PC-3 (cell line): ENCODE measurements around the gene CYBA. TPM values are rescaled to one million over a fixed set of nuclear protein-coding genes. Genes with fewer than 3 reads are reported as not detected.

Experiments
- ATAC-seq: fragments of 200-7000 bp; cut with Tn5 transposase; 2 replicates; pipeline ENCODE4 v1.9.1; 2020; ENCODE audit warnings: mild to moderate bottlenecking, moderate library complexity
- BruUV-seq: library from RNA; stranded (reverse); fragments of 400-500 nt; replicated peaks from 2 replicates; lab custom pipeline; 2021; lab: Mats Ljungman, UMichigan
- CTCF ChIA-PET: fragments of 300-600 bp; sonication (Branson Sonifier 250); formaldehyde crosslinking; loops from one replicate; lab custom pipeline; 2022; ENCODE audit warnings: antibody characterized with exemption; lab: Charles Lee
- POLR2A ChIA-PET: fragments of 300-600 bp; sonication (Branson Sonifier 250); formaldehyde crosslinking; loops from one replicate; lab custom pipeline; 2022; ENCODE audit warnings: antibody characterized with exemption; ENCODE audit not compliant: unreplicated experiment; lab: Charles Lee
- DNase-seq: peaks from one replicate; pipeline ENCODE4 v3.0.0-alpha.2; 2015
- H2AFZ ChIP-seq: fragments of 300-600 bp; sonication (generic); 2 replicates; pipeline ENCODE4 v1.6.0; 2016; ENCODE audit warnings: antibody characterized with exemption, low read length
- H3F3A ChIP-seq: fragments of 300-600 bp; sonication (generic); one replicate; pipeline ENCODE4 v1.6.0; 2017; ENCODE audit warnings: antibody characterized with exemption, low read length, control low read depth, mild to moderate bottlenecking; ENCODE audit not compliant: unreplicated experiment
- H3K27ac ChIP-seq: fragments of 300-600 bp; sonication (generic); 2 replicates; pipeline ENCODE4 v1.5.1; 2016; ENCODE audit warnings: mild to moderate bottlenecking, low read length
- H3K27me3 ChIP-seq: fragments of 300-600 bp; sonication (generic); 2 replicates; pipeline ENCODE4 v1.6.1; 2016; ENCODE audit warnings: low read length, mixed read lengths
- H3K36me3 ChIP-seq: fragments of 300-600 bp; sonication (generic); 2 replicates; pipeline ENCODE4 v1.6.1; 2016; ENCODE audit warnings: low read depth, mixed run types, low read length, mixed read lengths
- H3K4me1 ChIP-seq: fragments of 300-600 bp; sonication (generic); 2 replicates; pipeline ENCODE4 v1.5.1; 2016; ENCODE audit warnings: low read length; ENCODE audit not compliant: insufficient read depth
- H3K4me2 ChIP-seq: fragments of 300-600 bp; sonication (generic); 2 replicates; pipeline ENCODE4 v1.6.0; 2016; ENCODE audit warnings: low read length
- H3K4me3 ChIP-seq: fragments of 300-600 bp; sonication (generic); 2 replicates; pipeline ENCODE4 v1.5.1; 2016; ENCODE audit warnings: mild to moderate bottlenecking, low read length, mixed read lengths
- H3K79me2 ChIP-seq: fragments of 300-600 bp; sonication (generic); 2 replicates; pipeline ENCODE4 v1.6.1; 2017; ENCODE audit warnings: low read length, mixed read lengths
- H3K9ac ChIP-seq: fragments of 300-600 bp; sonication (generic); 2 replicates; pipeline ENCODE4 v1.6.0; 2016; ENCODE audit warnings: mild to moderate bottlenecking, low read length
- H3K9me2 ChIP-seq: fragments of 300-600 bp; sonication (generic); replicated peaks from 2 replicates; pipeline ENCODE4 v1.6.1; 2016; ENCODE audit warnings: mixed run types, low read length, mixed read lengths
- H3K9me3 ChIP-seq: fragments of 300-600 bp; sonication (generic); 2 replicates; pipeline ENCODE4 v1.6.1; 2016; ENCODE audit warnings: low read length, mixed read lengths
- H4K20me1 ChIP-seq: fragments of 300-600 bp; sonication (generic); 2 replicates; pipeline ENCODE4 v1.6.1; 2016; ENCODE audit warnings: low read length, mixed read lengths
- EZH2 ChIP-seq: fragments of 300-600 bp; sonication (generic); IDR thresholded peaks from one replicate; pipeline ENCODE4 v1.6.1; 2017; ENCODE audit warnings: antibody characterized with exemption, mild to moderate bottlenecking, low read length; ENCODE audit not compliant: unreplicated experiment
- EZH2phosphoT487 ChIP-seq: fragments of 300-600 bp; sonication (generic); IDR thresholded peaks from 2 replicates; pipeline ENCODE4 v1.6.1; 2018; ENCODE audit warnings: mild to moderate bottlenecking, antibody characterized with exemption, low read length, borderline replicate concordance
- intact Hi-C: fragments of 100-400 bp; cut with micrococcal nuclease; formaldehyde crosslinking; loops from 2 replicates; pipeline ENCODE4 v1.9.0; 2023
- total RNA-seq: library from RNA; depleted of rRNA; stranded (reverse); fragments of >200 nt; gene quantifications from 2 replicates; pipeline ENCODE4 v1.2.3, GENCODE V29; 2014
- TF ChIP-seq, protein P1 (sequence below): fragments of 300-600 bp; sonication (generic); conservative IDR thresholded peaks from 2 replicates; pipeline ENCODE4 v1.5.1; 2017; ENCODE audit warnings: antibody characterized with exemption, low read depth, mild to moderate bottlenecking, low read length

The CYBA gene
- total RNA-seq, 1 experiment from 2014 or later, result not detected

- Histone ChIP-seq H3K79me2 (peaks cover 18% of the 10 kb centered on the region), H3K4me2 (peak overlapping the region; percentile 28)
- CTCF ChIA-PET, result no interaction called here
These were observed 10.6 kb upstream of the CYBA start for GRCh38 chr16:88661468-88661867.

GRCh38 chr16:88659160-88659559 lies 8.3 kb upstream of the CYBA start:
- Histone ChIP-seq H3K79me2 (peaks cover 18% of the 10 kb centered on the region), H3K4me1 (no peaks in the 10 kb centered on the region; the same call in 1 of the 2 replicates), H3K4me2 (no peak overlapping the region), H3K9me2 (no peaks in the 10 kb centered on the region), H3K9me3 (no peaks in the 10 kb centered on the region), H3K9ac (no peak overlapping the region), H3K27ac (no peak overlapping the region), H3K4me3 (no peak overlapping the region), H3K36me3 (no peaks in the 10 kb centered on the region), H3F3A (no peaks in the 10 kb centered on the region), H3K27me3 (no peaks in the 10 kb centered on the region), H2AFZ (no peak overlapping the region), H4K20me1 (0 out of 2 replicates have a peak, but pooled peaks cover 3% of the 10 kb centered on the region)
- BruUV-seq, result no TSS peak
- ATAC-seq, result no peak
- intact Hi-C loops, result no loop called here
- ChIA-PET POLR2A (no interaction called here), CTCF (no interaction called here)
- no peak for DNase-seq
- TF ChIP-seq, protein P1, sequence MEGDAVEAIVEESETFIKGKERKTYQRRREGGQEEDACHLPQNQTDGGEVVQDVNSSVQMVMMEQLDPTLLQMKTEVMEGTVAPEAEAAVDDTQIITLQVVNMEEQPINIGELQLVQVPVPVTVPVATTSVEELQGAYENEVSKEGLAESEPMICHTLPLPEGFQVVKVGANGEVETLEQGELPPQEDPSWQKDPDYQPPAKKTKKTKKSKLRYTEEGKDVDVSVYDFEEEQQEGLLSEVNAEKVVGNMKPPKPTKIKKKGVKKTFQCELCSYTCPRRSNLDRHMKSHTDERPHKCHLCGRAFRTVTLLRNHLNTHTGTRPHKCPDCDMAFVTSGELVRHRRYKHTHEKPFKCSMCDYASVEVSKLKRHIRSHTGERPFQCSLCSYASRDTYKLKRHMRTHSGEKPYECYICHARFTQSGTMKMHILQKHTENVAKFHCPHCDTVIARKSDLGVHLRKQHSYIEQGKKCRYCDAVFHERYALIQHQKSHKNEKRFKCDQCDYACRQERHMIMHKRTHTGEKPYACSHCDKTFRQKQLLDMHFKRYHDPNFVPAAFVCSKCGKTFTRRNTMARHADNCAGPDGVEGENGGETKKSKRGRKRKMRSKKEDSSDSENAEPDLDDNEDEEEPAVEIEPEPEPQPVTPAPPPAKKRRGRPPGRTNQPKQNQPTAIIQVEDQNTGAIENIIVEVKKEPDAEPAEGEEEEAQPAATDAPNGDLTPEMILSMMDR, result no peak

More at GRCh38 chr16:88661468-88661867, 10.6 kb upstream of the CYBA start:
- no peak for DNase-seq
- H3K9me3 ChIP-seq, result no peaks in the 10 kb centered on the region
- H3K9ac ChIP-seq, result no peak overlapping the region
- H3K4me1 ChIP-seq, result no peaks in the 10 kb centered on the region; the same call in 1 of the 2 replicates
- no peak overlapping the region for H2AFZ ChIP-seq
- TF ChIP-seq, protein P1, result no peak
- TF ChIP-seq EZH2phosphoT487 (no peak), EZH2 (no peak)
- H3K9me2 ChIP-seq, result no peaks in the 10 kb centered on the region
- no peaks in the 10 kb centered on the region for H3K27me3 ChIP-seq
- no peak overlapping the region for H3K4me3 ChIP-seq
- H3F3A ChIP-seq, result no peaks in the 10 kb centered on the region
- no peak for ATAC-seq
- no peaks in the 10 kb centered on the region for H3K36me3 ChIP-seq
- POLR2A ChIA-PET, result no interaction called here
- BruUV-seq, result no TSS peak
- H4K20me1 ChIP-seq, result 0 out of 2 replicates have a peak, but pooled peaks cover 3% of the 10 kb centered on the region
- intact Hi-C loops, result no loop called here
- H3K27ac ChIP-seq, result no peak overlapping the region

DNA sequence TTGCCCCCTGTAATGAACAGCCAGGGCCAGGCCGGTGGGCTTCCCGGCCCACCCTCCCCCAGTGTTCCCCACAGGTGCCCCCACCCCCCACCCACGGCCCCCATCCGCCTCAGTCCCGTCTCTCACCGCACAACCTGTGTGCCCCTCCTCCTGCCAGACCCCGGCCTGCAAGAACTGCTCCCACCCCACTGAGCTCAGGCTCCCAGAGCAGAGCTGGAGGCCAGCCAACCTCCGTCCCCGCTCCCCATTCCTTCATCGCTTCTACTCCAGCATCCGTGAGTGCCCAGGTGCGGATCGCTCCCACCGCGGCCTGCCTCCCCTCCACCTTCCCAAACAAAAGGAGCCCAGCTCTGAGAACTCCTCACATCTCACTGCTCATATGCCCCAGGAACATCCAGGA lies 7.9 kb upstream of the CYBA start:
- Histone ChIP-seq H3K4me1 (no peaks in the 10 kb centered on the region; the same call in 1 of the 2 replicates), H3K9me3 (no peaks in the 10 kb centered on the region), H2AFZ (no peak overlapping the region), H3K27ac (no peak overlapping the region), H3K9me2 (no peaks in the 10 kb centered on the region), H3K36me3 (no peaks in the 10 kb centered on the region), H3K4me2 (no peak overlapping the region), H3K4me3 (no peak overlapping the region), H4K20me1 (0 out of 2 replicates have a peak, but pooled peaks cover 3% of the 10 kb centered on the region), H3K9ac (no peak overlapping the region), H3F3A (no peaks in the 10 kb centered on the region), H3K79me2 (peaks cover 18% of the 10 kb centered on the region), H3K27me3 (no peaks in the 10 kb centered on the region)
- ATAC-seq (no peak), DNase-seq (no peak)
- intact Hi-C loops, result no loop called here
- ChIA-PET POLR2A (no interaction called here), CTCF (no interaction called here)
- TF ChIP-seq EZH2, result no peak
- TF ChIP-seq EZH2phosphoT487, result no peak
- TF ChIP-seq, protein P1, result no peak
- no TSS peak for BruUV-seq
